AG09309 (cell line): ENCODE data around the gene GRAMD1B.

Experiments
- DNase-seq: peaks from one replicate; pipeline ENCODE4 v3.0.0-alpha.2; 2010; ENCODE audit warnings: low read depth
- H3K4me3 ChIP-seq: 2 replicates; pipeline ENCODE4 v1.5.1; 2011; ENCODE audit warnings: mild to moderate bottlenecking, low read depth, low read length, moderate library complexity; ENCODE audit not compliant: control insufficient read depth
- TF ChIP-seq, protein P1 (sequence below): IDR thresholded peaks from 2 replicates; pipeline ENCODE4 v1.5.1; 2011; ENCODE audit warnings: mild to moderate bottlenecking, low read depth, low read length, inconsistent platforms; ENCODE audit not compliant: insufficient read depth, control insufficient read depth; ENCODE audit errors: missing control alignments

GRAMD1B gene

DNA sequence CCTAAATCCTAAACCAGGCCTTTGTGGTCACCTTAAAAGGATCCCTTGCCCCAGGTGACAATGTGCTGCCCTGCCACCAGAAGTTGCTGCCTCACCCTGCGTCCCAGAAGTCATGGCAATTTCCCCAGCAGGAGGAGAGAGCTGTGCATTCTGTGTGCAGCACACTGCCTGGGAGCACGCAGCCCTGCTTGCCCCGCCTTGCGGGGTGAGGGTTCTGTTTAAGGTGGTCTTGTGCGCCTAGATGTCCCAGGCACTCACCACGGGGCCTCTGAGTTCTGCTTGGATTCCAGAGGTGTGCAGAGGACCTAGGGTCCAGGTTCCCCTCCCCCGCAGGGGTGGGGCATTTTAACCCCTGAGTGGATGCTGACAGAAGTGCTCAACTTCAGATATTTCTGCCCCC lies 95.0 kb downstream of the GRAMD1B start:
- TF ChIP-seq, protein P1, sequence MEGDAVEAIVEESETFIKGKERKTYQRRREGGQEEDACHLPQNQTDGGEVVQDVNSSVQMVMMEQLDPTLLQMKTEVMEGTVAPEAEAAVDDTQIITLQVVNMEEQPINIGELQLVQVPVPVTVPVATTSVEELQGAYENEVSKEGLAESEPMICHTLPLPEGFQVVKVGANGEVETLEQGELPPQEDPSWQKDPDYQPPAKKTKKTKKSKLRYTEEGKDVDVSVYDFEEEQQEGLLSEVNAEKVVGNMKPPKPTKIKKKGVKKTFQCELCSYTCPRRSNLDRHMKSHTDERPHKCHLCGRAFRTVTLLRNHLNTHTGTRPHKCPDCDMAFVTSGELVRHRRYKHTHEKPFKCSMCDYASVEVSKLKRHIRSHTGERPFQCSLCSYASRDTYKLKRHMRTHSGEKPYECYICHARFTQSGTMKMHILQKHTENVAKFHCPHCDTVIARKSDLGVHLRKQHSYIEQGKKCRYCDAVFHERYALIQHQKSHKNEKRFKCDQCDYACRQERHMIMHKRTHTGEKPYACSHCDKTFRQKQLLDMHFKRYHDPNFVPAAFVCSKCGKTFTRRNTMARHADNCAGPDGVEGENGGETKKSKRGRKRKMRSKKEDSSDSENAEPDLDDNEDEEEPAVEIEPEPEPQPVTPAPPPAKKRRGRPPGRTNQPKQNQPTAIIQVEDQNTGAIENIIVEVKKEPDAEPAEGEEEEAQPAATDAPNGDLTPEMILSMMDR, result no peak
- peak overlapping the region; percentile 46 for H3K4me3 ChIP-seq
- no peak for DNase-seq

DNA sequence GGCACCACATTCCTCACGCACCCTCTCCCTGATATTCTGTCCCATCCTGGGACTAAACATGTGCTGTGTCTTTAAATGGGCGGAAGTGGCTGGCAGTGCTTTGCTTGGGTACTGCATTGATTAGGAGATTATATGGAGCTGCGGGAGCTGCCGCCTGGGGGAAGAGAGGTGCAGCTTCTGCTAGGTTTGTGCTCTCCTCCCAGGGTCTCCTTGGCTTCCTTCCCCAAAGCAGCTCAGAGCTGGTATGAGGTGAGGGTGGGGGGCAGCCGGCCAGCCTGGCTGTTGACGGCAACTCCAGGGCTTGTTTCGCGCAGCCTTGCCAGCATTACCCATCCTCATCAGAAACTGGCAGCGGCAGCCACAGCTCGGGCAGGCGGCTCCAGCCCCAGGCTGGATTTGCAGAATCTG lies 95.4 kb downstream of the GRAMD1B start:
- H3K4me3 ChIP-seq, result peak overlapping the region; percentile 46
- TF ChIP-seq, protein P1, result no peak
- no peak for DNase-seq

DNA sequence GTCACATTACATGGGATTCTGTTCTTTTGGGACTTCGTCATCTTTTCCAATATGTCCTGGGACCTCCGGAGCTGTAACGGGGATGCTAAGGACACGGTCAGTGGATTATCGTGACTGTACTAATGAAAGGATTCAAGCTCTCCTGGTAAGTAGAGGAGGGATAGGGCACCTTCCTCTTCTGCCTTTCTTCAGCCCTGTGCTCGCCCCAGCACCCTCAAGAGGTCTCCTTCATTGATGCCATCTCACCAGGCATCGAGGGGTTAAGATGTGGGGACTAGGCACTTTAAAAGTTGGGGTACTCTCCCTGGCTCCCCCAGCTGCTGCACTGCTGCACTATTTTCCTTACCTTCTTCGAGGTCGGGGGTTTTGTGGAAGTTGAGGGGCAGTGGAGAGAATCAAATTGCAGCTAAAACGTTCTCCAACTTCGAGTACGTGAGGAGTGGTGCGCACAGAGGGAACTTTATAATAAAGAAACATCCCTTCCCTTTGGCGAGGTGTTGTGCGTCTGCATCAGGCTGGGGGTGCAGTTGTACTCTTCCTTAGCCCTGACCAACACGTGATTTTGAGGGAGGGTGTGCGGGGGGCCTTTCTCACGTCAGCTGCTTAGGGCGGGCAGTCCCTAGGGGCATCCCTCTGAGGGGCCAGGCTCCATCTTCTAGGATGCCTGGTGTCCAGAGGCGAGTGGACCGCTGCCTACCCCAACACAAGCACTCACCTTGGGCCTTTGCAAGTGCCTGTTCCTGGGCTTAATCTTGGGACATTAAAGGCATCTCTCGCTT lies 96.1 kb downstream of the GRAMD1B start:
- peak overlapping the region; percentile 46 for H3K4me3 ChIP-seq
- no peak for DNase-seq
- TF ChIP-seq, protein P1, result no peak

DNA sequence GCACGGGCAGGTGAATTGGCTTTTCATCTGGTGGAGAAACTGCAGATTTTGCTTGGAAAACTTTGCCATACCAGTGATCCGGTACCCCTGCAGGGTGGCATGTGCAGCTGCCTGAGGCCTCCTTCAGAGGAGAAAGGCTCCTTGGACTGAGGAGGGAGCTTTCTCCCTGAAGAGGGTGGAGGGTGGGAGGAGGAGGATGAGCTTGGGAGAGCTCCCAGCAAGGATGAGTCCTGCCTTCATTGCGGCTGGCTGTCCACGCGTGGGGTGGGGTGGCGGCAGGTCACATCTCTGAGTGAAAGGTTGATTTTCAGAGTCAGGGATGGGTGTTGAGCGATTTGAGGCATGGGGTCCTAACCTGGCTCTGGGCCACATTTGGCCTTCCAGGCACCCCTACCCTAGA lies 96.8 kb downstream of the GRAMD1B start:
- H3K4me3 ChIP-seq, result no peak overlapping the region
- TF ChIP-seq, protein P1, result no peak
- no peak for DNase-seq

DNA sequence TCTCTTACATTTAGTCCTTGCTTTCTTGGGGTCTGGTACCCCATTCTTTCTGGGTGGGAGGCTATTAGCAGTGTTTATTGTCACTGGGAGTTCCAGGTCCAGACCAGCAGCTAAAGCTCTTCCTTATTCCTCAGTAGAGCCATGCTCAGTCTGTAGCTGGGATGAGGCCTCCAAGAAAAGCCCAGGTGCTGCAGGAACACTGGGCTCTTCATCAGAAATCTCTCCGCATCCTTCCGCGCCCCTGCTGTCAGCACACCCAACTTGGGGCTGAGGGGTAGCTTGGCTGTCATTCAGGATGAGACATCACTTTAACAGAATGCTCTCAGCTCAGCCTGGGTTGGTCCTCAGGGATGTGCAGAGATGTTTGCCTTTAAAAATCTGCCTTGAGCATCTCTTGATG lies 97.5 kb downstream of the GRAMD1B start:
- H3K4me3 ChIP-seq, result no peak overlapping the region
- TF ChIP-seq, protein P1, result no peak
- no peak for DNase-seq

DNA sequence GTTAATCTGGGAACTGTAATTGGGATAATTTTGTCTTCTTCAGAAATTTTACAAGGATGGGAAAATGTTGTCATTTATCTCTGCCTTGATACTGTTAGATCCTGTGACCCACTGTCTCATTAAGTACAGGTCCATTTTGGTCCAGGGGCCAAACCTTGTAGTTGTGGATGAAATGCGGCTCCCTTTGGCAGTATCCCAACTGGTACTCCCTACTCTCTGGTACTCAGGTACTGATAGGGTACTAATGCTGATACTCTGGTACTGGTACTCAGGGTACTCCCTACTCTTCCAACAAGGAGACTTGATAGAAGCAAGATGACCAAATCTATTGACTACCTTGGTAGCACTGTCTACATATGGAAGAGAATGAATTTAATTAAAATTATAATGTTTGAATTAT lies 97.9 kb downstream of the GRAMD1B start:
- TF ChIP-seq, protein P1, result no peak
- H3K4me3 ChIP-seq, result no peak overlapping the region

More for the DNA sequence above, 97.9 kb downstream of the GRAMD1B start:
- DNase-seq, result no peak
